OCI-LY3 (cell line): Measurements from ENCODE around the gene NPC1L1.

Experiments used
- EZH2phosphoT487 ChIP-seq: fragments of 200-600 bp; shearing (Covaris generic); IDR thresholded peaks from 2 replicates; pipeline ENCODE4 v1.6.1; 2018; ENCODE audit warnings: antibody characterized with exemption, mixed run types, low read depth
- TF ChIP-seq, protein P1 (sequence below): fragments of 200-600, 300-600 bp; sonication (generic); IDR thresholded peaks from 2 replicates; pipeline ENCODE4 v1.5.1; 2014; ENCODE audit warnings: antibody characterized with exemption, low read length, low read depth

- TF ChIP-seq, protein P1, sequence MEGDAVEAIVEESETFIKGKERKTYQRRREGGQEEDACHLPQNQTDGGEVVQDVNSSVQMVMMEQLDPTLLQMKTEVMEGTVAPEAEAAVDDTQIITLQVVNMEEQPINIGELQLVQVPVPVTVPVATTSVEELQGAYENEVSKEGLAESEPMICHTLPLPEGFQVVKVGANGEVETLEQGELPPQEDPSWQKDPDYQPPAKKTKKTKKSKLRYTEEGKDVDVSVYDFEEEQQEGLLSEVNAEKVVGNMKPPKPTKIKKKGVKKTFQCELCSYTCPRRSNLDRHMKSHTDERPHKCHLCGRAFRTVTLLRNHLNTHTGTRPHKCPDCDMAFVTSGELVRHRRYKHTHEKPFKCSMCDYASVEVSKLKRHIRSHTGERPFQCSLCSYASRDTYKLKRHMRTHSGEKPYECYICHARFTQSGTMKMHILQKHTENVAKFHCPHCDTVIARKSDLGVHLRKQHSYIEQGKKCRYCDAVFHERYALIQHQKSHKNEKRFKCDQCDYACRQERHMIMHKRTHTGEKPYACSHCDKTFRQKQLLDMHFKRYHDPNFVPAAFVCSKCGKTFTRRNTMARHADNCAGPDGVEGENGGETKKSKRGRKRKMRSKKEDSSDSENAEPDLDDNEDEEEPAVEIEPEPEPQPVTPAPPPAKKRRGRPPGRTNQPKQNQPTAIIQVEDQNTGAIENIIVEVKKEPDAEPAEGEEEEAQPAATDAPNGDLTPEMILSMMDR, result no peak
- TF ChIP-seq EZH2phosphoT487, result no peak
These were observed 14.2 kb upstream of the NPC1L1 start for GRCh38 chr7:44555350-44555749.
